GM18526 (cell line): ENCODE measurements around the gene APOBEC3A.

ENCODE experiments used
- POLR2A ChIP-seq: IDR thresholded peaks from 3 replicates; pipeline ENCODE4 v1.6.1; 2011; ENCODE audit not compliant: insufficient read length; ENCODE audit errors: extremely low read depth

The APOBEC3A gene

GRCh38 chr22:38952281-38952993 lies 5.0 kb upstream of the APOBEC3A start:
- TF ChIP-seq POLR2A: no peak

DNA sequence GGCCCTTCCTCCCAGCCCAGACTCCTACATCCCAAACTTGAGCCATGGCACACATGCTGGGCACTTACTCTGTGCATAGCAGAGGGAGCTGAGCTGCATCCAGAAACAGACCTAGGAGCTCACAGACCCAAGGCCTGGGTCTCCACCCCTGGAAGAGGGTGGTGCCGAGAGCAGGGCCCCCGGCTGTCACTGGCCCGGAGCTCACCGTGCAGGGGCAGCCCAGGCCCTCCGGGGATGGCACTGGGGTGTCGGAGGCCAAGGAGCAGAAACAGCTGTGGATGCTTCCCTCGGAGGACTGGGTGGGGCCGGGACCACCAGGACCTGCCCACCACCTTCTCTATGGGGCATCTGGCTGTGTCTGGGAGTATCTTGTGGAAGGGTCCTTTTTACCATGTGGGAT lies 4.3 kb upstream of the APOBEC3A start:
- no peak for TF ChIP-seq POLR2A

- peak; percentile 53 for TF ChIP-seq POLR2A
Observed at GRCh38 chr22:38953577-38954413, 3.6 kb upstream of the APOBEC3A start.

GRCh38 chr22:38954414-38955043 lies 2.9 kb upstream of the APOBEC3A start:
- TF ChIP-seq POLR2A: no peak

DNA sequence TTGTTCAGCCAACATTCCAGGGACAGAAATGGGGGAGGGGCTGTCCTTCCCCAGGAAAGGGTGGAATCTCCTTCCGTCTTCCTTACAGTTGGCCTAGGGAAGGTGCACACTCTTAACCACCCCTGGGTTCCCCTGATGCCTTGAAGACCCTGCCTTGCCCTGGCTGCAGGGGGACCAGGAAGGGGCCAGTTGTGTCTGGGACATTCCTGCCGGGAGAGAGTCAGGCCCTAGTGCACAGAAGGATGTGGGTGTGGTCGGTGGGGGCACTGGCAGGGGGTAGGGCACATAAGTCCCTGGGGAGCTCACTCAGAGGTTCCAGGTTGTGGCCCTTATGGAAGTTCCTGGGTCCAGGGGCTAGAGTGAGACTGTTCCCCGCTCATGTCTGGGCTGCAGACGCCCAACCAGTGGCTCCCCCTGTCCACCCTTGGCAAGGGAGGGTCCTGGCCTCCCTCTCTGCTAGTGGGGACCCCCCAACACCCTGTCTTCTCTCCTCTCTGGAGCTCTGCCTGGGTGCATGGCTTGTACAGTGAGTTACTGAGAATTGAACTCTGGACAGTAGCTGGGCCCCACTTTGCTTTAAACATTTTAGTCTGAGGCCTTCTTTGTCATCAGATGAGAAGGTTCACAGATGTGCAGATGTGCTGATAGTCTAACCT lies 2.0 kb upstream of the APOBEC3A start:
- no peak for TF ChIP-seq POLR2A

- TF ChIP-seq POLR2A: no peak
Observed at GRCh38 chr22:38955926-38956325, 1.5 kb upstream of the APOBEC3A start.

- no peak for TF ChIP-seq POLR2A
Observed at GRCh38 chr22:38956551-38956950, 858 bp upstream of the APOBEC3A start.

DNA sequence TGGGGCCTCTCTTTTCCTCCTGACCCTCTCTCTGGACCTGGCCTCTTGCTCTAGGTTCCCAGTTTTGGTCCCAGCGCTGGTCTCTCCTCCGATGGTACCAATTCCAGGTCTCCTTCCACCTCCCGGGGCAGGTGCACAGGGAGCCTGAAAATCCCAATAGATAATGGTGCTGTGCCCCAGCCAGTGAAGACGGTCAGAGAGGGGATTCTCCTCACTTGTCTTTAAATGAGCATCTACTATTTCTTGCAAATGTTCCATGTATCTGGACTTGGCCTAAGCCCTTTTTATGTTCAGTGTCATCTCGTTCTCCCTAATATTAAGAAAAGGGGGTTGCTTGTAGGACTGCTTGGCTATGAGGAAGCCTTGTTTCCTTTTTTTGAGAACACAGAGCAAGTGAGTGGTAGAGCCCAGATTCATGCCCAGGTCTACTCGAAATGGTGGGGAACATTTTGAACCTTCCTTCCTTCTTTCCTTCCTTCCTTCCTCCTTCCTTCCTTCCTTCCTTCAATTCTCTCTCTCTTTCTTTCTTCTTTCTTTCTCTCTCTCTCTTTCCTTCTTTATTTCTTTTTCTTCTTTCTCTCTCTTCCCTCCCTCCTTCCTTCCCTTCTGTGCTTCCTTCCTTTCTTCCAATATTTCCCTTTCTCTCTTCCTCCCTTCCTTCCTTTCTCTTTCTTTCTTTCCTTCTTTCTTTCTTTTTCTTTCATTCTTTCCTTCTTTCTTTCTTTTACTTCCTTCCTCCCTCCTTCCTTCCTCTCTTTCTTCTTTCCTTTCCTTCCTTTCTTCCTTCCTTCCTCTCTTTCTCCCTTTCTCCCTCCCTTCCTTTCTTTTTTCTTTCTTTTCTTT lies 620 bp downstream of the APOBEC3A start:
- no peak for TF ChIP-seq POLR2A

- no peak for TF ChIP-seq POLR2A
Observed at GRCh38 chr22:38959590-38959989, 2.2 kb downstream of the APOBEC3A start.

GRCh38 chr22:38963872-38964271 lies 6.5 kb downstream of the APOBEC3A start:
- no peak for TF ChIP-seq POLR2A

DNA sequence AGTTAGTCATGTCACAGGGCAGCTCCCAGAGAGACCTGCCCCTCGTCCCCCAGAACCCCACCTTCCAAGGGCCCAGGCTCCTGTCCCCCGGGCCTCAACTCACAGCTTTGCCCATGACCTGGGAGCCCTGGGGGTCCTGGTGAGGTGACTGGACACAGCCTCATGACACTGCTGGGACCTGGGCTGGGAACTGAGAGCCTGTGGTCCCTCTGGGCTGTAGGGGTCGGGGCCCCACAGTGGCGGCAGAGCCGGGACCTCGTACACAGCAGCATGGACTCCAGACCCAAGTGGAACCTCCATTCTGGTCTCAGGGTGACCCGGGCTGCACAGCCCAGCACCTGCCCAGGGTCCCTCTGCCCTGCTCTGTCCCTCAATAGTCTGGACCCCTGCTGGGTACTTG lies 6.9 kb downstream of the APOBEC3A start:
- no peak for TF ChIP-seq POLR2A

- no peak for TF ChIP-seq POLR2A
Observed at GRCh38 chr22:38964989-38965388, 7.6 kb downstream of the APOBEC3A start.

DNA sequence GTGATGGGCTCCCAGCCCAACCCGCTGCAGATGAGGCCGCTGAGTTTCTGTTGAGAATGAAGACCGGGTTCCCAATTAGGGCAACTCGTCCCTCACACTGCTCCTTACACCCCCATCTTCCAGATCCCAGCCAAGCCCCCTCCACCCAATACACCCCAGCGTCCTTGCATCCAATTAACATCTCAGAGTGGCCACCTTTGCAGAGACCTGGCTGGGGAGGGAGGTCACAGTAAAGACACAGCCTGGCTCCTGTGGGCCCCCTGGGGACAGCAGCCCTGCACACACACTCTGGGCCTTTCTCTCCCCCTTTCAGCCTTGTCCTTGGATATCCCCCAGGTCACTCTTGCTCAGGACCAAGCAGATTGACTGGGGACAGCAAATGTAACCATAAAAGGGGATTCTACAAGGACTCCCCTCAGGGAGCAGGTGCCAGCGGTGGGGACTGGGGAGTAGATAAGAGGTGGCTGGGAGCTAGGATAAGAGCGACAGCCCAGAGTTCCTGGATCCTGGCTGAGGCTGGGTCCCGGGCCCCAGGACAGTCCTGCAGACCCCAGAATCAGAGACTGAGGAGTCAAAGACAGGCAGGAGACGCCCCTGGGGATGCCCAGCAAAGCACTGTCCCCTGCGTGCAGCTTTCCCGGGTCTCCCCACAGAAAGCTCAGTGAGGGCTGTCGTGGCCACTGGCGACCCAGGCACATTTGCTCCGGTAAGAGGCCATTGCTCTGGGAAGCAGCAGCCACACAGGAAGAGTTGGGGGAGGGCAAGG lies 8.4 kb downstream of the APOBEC3A start:
- TF ChIP-seq POLR2A: no peak

GRCh38 chr22:38966380-38966702 lies 8.9 kb downstream of the APOBEC3A start:
- TF ChIP-seq POLR2A: no peak

DNA sequence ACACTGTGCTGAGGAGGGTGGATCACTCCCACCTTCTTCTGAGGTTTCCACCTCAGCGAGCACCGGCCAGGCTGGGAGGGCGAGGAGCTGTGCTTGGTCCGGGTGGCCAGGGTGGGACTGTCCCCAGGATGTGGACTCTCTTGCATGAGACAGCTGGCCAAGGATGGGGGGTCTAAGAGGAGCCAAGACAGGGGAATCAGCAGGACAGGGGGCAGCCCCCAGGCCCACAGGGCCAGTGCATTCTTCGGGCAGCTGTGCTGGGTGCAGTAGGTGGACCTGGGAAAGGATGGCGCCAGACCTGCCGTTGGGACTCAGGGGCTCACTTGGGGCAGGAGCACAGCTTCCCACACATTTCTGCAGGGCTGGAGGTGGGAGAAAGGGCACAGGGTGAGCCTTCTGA lies 9.5 kb downstream of the APOBEC3A start:
- TF ChIP-seq POLR2A: no peak
